Adrenal gland (tissue), 5 donors: ENCODE results near the gene STAB2.

Experiments
- POLR2A ChIP-seq, 2 donors: fragments of 450-650 bp; IDR thresholded peaks; one replicate each; pipeline ENCODE4 v1.6.1; 2017; ENCODE audit warnings: antibody characterized with exemption in 2 of 2, mild to moderate bottlenecking in 2 of 2, moderate library complexity in 1 of 2
- TF ChIP-seq, protein P1 (sequence below), 6 experiments: fragments of 450-650 bp in 4 of 6; fragments of 200-600 bp in 2 of 6; sonication (generic) in 1 of 6; IDR thresholded peaks; 1 replicate in 5 of 6; 2 replicates in 1 of 6; pipeline versions ENCODE4 v1.5.1 to v1.8.0; 2016 to 2021; ENCODE audit warnings: antibody characterized with exemption in 6 of 6, mild to moderate bottlenecking in 2 of 6, moderate library complexity in 1 of 6
- donor health status: DM: no; HTN: no; CAD: no.

DNA sequence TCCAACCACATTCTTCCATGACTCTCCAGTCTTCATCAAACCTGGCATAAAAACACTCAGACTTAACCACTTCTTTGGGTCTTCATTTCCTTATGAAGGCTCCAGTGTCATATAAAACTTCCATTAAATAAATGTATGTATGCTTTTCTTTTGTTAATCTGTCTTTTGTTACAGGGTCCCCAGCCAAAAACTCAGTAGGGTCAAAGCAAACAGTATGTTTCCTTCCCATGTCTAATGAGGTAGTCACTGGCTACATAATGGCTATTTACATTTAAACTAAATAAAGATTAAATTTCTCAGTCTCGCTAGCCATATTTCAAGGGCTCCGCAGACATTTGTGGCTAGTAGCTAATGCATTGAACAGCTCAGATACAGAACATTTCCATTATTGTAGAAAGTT, 40.1 kb upstream of the STAB2 start:
- TF ChIP-seq, protein P1, sequence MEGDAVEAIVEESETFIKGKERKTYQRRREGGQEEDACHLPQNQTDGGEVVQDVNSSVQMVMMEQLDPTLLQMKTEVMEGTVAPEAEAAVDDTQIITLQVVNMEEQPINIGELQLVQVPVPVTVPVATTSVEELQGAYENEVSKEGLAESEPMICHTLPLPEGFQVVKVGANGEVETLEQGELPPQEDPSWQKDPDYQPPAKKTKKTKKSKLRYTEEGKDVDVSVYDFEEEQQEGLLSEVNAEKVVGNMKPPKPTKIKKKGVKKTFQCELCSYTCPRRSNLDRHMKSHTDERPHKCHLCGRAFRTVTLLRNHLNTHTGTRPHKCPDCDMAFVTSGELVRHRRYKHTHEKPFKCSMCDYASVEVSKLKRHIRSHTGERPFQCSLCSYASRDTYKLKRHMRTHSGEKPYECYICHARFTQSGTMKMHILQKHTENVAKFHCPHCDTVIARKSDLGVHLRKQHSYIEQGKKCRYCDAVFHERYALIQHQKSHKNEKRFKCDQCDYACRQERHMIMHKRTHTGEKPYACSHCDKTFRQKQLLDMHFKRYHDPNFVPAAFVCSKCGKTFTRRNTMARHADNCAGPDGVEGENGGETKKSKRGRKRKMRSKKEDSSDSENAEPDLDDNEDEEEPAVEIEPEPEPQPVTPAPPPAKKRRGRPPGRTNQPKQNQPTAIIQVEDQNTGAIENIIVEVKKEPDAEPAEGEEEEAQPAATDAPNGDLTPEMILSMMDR (IDR thresholded peaks at IDR 0.05) = no peak
- no peak for TF ChIP-seq POLR2A (IDR thresholded peaks at IDR 0.05)
